ENCODE data around the gene TMEM132C. TPM values are rescaled to one million over a fixed set of nuclear protein-coding genes. Genes with fewer than 3 reads are reported as not detected.
"Not testable (repeated sequence)": the region's sequence is repeated elsewhere in the genome, so short reads cannot be mapped to it uniquely, and the experiment has no call there.

The TMEM132C gene
- 0.10 TPM for total RNA-seq

GRCh38 chr12:128267131-128267622 is at the start of gene TMEM132C:
Gene TMEM132C (plus strand): TSS chr12:128267170. CDS start chr12:128267403, 233 bp downstream.
- DNase-seq (ENCODE audit: low spot score) = no peak
- ATAC-seq = no peak

GRCh38 chr12:128224226-128224625 is 42.7 kb upstream of the TMEM132C start:
- no peak for DNase-seq (ENCODE audit: low spot score)
- no peak for ATAC-seq

- ATAC-seq (no peak), DNase-seq (ENCODE audit: low spot score) (no peak)
Observed at GRCh38 chr12:128228581-128228980, 38.4 kb upstream of the TMEM132C start.

- DNase-seq (ENCODE audit: low spot score) (no peak), ATAC-seq (no peak)
Observed at GRCh38 chr12:128235635-128236417, 31.1 kb upstream of the TMEM132C start.

- ATAC-seq (no peak), DNase-seq (ENCODE audit: low spot score) (no peak)
Observed at GRCh38 chr12:128236525-128236924, 30.4 kb upstream of the TMEM132C start.

GRCh38 chr12:128240745-128241144 is 26.2 kb upstream of the TMEM132C start:
- ATAC-seq (no peak), DNase-seq (ENCODE audit: low spot score) (no peak)

- ATAC-seq = no peak
- no peak for DNase-seq (ENCODE audit: low spot score)
Observed at GRCh38 chr12:128245121-128245520, 21.8 kb upstream of the TMEM132C start.

GRCh38 chr12:128245905-128246304 is 21.1 kb upstream of the TMEM132C start:
- no peak for ATAC-seq
- no peak for DNase-seq (ENCODE audit: low spot score)

- DNase-seq (ENCODE audit: low spot score) = no peak
- no peak for ATAC-seq
Observed at GRCh38 chr12:128250096-128250495, 16.9 kb upstream of the TMEM132C start.

- not testable (repeated sequence) for ATAC-seq
Observed at GRCh38 chr12:128253829-128254228, 13.1 kb upstream of the TMEM132C start.

GRCh38 chr12:128258866-128259555 is 8.0 kb upstream of the TMEM132C start:
- ATAC-seq = no peak
- no peak for DNase-seq (ENCODE audit: low spot score)

More at GRCh38 chr12:128253829-128254228, 13.1 kb upstream of the TMEM132C start:
- DNase-seq (ENCODE audit: low spot score) = not testable (repeated sequence)

GRCh38 chr12:128259556-128260070 is 7.4 kb upstream of the TMEM132C start:
- DNase-seq (ENCODE audit: low spot score) (no peak), ATAC-seq (peak; percentile 59)

- no peak for DNase-seq (ENCODE audit: low spot score)
- ATAC-seq = no peak
Observed at GRCh38 chr12:128261757-128262156, 5.2 kb upstream of the TMEM132C start.

GRCh38 chr12:128265566-128265965 is 1.4 kb upstream of the TMEM132C start:
- DNase-seq (ENCODE audit: low spot score) (no peak), ATAC-seq (no peak)

GRCh38 chr12:128266086-128266485 is 884 bp upstream of the TMEM132C start:
- no peak for ATAC-seq
- DNase-seq (ENCODE audit: low spot score) = no peak

GRCh38 chr12:128266541-128267130 is 334 bp upstream of the TMEM132C start:
- no peak for DNase-seq (ENCODE audit: low spot score)
- ATAC-seq = no peak

- DNase-seq (ENCODE audit: low spot score) (no peak), ATAC-seq (no peak)
Observed at GRCh38 chr12:128267651-128268378, 845 bp downstream of the TMEM132C start.

GRCh38 chr12:128268379-128268995 is 1.5 kb downstream of the TMEM132C start:
- no peak for ATAC-seq
- no peak for DNase-seq (ENCODE audit: low spot score)

- ATAC-seq (no peak), DNase-seq (ENCODE audit: low spot score) (no peak)
Observed at GRCh38 chr12:128269181-128269591, 2.2 kb downstream of the TMEM132C start.

- DNase-seq (ENCODE audit: low spot score) (no peak), ATAC-seq (no peak)
Observed at GRCh38 chr12:128276471-128276870, 9.5 kb downstream of the TMEM132C start.

Data from left lobe of liver (tissue), 2 donors.